IPS DF 4.7 (cell line): ENCODE data around the gene HDAC4.

Experiments used
- DNase-seq: peaks from one replicate; pipeline ENCODE4 v3.0.0-alpha.2; 2013; ENCODE audit warnings: low spot score; ENCODE audit errors: extremely low read depth

The HDAC4 gene

DNA sequence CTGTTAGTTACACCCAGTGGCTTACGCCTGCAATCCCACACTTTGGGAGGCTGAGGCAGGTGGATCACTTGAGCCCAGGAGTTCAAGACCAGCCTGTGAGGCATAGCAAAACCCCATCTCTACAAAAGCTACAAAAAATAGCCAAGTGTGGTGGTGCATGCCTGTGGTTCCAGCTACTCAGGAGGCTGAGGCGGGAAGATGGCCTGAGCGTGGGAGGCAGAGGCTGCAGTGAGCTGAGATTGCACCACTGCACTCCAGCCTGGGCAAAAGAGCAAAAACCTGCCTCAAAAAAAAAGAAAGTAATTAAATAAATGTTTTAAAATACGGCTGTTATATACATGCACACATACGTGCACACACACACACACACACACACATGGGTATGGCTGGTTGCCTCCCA, 194.8 kb downstream of the HDAC4 start:
- DNase-seq: no peak

DNA sequence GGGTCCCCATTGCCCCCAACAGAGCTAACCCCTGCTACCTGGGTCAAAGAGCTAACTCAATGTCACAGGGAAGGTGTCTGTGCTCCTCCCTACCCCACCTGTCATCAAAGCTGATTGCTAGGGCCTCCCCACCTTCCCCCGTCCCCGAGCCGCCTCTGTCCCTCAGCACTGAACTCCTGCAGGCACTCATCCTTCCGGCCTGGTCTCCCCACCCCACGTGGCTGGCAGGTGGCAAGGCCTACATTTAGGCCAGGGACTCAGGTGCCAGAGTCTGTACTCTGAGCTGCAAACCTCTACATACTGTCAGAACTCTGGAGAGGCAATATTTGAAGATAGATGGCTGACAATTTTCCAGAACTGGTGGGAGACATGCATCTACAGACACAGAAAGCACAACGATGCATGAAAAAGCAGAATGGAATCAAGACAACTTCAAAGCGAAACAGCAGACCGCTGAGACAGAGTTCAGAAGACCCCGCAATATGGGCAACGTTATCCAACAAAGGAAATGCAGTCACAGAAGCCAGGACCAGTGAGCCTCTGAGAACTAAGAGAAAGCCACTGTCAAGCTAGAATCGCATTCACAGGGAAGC, 195.8 kb downstream of the HDAC4 start:
- no peak for DNase-seq

DNA sequence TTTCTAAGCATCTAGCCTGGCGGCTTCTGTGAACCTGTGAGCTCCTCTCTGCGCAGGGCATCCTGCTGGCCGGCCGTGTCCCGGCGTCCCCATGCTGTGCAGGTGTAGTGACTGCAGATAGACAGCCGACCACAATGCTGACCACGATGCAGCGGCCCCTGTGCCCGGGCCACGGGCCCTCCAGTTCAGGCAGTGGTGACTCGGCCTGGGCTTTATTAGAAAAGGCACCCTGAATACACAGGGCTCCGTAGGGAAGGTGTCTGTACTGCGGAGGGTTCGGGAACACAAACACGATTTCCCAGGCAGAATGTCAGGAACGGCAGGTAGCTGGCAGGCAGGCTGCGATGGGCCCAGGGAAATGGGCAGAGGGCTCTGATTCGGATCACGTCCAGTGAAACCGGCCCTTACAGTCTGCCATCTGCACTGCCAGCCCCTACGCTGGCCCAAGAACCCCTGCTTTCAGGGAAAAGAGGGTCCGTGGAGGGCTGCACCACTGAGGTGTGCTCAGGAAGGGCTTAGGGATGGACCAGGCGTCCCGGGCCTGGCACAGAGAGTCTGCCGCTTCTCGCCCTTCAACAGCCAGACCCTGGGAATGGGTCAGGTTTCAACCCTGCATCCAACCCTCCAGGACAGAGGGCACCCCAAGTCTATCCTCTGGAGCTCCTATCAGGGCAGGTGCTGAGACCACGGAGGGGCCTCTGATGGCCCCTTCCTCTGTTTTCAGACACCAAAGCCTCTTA, 196.5 kb downstream of the HDAC4 start:
- DNase-seq: no peak

DNA sequence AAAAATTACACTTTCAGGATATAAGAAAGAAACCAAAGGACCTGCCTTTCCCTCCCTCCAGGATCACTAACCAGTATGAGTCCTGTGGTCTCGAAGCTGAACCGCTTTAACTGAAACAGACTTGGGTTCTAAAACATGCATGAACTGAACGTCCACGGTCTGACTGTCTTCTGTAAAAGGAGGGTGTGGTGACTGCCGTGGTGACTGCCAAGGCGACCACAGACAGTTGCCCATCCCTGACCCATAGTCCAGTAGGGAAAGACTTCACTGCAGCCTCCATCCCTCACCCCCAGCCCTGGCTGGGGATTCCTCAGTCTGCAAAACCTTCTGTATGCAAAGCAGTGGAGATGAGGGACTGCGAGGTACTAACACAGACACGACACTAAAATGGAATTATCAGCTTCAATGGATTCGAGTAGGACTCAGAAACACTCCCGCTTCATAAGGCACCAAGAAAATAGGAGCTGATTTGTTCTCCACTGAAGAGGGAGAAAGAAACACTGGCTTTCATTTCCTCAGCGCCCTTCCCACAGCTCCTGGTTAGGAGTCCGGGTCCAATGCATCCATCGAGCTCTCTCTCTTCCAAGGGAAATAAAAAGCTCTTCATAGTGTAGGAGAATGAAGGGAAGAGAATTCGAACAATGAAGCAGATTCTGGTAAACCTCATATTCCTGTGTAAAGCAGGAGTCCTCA, 197.2 kb downstream of the HDAC4 start:
- no peak for DNase-seq

DNA sequence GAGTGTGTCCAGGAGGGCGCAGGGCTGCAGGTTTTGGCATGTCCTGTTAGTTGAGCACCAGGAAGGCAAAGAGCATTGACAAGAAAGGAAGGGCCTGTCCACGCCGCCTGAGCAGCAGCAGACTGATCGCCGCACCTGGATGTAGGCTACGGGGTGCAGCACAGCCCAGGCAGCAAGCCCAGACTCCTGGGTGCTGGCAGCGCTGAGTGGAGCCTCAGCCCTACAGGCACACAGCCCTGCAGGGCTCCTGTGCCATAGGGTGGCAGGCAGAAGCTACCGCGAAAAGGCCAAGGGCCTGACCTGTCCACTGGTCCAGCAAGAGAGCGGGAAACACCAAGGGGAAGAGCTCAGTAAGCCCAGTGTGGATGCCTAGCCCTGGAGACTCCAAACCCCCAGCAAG, 198.0 kb downstream of the HDAC4 start:
- DNase-seq: no peak

DNA sequence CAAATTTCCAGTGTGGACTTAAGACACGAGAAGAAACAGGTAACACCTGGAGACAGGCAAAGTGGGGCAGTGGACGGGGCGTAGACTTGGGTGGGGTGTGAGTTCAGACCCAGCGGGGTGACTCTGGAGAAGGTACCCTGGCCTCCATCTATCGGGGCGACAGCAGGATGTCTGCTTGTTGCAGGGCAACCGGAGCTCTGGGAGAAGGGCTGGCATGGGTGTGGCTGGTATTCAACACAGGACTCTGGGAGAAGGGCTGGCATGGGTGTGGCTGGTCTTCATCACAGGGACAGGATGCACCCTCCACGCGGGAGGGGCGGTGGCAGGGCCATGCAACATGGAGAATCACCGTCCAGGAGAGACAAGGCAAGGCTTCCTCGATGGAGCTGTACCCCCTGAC, 198.5 kb downstream of the HDAC4 start:
- no peak for DNase-seq

DNA sequence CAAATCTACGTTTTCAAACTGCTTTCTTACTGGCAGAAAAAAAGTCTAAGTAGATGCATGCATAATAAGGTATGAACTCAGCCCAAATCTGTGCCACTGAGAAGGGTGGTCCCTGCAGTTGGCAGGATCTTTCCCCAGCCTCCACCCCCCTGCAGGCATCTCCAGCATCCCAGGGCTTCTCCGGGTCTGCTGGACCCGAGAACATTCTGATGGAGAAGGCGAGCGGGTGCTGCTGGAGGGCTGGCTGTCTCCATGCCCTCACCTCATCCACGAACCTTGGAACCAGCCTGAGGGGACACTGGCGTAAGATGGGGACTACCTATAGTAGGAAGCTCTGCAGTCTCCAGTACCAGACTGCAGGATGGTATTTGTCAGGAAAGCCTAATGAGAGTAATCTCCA, 198.9 kb downstream of the HDAC4 start:
- no peak for DNase-seq

DNA sequence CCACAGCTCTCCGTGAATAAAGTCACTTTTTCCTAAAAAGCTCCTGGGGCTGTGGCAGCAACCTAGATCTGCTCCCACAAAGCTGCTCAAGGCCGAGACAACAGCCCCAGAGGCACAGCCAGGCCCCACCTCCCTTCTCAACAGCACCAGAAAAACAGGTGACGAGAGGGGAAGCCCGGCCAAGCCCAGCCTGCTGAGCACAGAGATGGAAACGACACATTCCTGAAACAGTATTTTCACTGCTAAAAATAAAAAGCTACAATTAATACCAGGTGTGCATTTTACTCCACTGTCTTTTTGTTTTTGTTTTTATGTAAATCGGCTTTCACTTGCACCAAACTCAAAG, 199.3 kb downstream of the HDAC4 start:
- no peak for DNase-seq

DNA sequence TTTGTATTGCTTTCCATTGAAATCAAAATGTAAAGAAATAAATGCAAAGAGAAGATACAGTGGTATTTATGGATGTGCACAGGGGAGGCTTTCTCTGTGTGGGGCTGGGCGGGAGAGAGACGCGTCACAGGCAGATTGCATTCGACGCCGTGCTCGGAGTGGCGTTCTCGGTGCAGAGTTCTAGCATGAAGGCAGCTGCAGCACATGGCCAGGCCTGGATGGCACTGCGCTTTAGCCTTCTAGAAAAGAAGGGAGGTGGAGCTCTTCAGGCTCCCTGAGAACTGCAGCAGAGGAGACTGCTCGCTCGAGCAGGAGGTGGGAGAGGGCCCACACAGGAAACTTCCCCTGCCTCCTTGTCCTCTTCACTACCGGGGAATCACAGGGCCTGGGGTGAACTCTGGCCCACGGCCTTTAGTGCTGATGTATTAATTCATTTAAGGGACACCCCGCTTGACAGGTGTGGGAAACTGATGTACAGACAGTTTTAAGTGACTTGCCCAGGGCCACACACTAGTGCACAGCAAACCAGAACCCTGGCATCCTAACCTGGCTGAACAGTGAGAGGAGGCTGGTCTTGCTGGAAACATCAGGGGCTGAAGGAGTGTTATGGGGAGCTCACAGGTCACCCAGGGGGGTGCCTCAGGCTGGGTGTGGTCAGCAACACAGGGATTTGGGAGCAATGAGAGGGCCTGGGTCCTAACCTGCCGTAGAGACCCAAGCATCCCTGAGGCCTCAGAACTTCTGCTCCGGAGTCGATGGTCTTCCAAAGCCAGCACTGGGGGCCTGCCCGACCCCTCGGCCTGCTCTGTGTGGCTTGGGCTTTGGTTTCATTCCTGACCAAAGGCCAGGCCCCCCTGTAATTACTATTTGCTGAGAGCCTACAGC, 199.9 kb downstream of the HDAC4 start:
- DNase-seq: no peak

DNA sequence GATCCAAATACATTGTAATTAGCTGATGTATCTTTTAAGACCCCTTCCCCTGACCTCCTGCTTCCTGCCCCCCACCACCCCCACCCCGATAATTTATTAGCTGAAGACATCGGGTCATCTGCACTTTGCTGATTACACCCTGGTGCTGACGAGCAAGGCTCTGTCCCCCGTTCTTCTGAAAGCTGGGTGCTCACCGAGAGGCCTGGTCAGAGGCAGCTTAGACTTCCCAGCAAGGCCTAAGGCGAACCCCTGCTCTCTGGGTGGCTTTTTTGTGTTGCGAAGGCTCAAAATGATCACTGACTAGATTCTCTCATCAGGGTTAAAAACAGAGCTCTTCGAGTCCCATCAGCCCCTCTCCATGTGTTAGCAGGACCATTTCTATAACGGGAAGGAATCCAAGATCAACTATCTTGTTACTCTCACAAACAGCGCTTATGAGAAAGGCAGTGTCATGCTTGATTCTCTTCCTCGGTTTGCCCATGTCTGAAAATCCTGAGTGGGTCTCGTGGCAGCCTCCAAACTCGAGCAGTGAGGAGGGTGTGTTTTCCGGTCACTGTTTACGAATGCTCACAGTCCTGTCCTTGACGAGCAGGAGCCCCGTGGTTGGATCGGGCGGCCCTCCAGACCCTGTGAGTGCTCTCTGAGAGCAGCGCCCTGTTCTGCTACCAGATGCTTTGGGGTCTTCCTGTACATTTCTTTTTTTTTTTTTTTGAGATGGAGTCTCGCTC, 201.6 kb downstream of the HDAC4 start:
- no peak for DNase-seq

DNA sequence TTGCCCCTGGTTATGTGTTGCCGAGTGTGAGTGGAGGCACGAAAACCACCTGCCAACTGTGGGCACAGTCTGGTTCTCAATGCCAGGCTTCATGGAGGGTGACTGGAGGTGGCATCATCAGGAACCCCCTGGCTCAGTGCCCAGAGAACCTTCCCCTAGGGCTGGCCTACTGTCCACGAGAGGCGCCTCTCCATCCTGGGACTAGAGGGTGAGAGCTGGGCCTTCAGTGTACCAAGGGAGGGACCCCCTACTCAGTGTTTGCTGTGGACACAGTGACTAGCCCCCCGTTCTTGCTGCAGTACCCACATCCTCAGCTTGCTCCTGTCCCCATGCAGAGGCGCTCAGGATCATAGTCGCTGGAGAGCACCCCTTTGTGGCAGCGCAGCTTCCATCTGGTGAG, 202.6 kb downstream of the HDAC4 start:
- no peak for DNase-seq

DNA sequence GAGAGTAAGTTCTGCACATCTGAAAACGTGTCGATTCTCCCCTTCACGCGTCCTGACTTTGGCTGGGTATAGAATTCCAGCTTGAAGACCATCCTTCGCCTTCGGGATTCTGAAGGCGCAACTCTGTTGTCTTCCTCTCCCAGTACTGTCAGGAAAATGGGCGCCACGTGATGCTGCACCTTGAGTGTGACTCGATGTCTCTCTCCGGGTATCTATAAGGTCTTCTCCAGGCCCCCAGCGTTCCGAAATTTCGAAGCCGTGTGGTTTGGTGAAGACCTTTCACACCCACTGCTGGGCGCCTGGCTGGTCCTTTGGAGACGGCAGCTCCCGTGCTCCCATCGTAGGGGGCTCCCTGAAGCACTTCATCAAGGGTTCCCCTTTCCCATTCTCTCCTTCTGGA, 203.7 kb downstream of the HDAC4 start:
- no peak for DNase-seq

DNA sequence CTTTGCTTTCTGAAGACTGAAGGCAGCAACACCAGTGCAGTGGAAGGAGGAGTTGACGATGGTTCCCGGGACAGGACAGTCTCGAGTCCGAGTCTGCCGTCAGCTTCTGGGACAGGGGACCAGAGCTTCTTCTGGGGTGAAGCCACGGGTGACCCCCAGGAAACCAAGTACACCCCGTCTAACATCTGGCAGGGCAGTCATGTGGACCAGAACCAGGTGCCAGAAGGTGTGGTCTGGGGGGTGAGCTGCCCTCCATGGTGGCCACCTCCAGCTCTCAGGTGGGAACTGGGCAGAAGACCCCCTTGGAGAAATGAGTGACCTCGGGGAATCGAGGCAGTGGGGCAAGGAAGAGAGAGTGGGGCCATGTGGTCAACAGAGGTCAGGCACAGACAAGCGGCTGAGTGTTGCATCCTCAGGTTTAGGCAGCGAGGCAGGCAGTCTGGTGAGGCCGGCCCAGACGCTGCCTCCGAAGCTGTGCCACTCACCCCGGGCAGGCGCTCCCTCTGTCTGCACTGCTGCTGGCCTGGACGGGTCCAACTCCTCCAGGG, 204.3 kb downstream of the HDAC4 start:
- no peak for DNase-seq

DNA sequence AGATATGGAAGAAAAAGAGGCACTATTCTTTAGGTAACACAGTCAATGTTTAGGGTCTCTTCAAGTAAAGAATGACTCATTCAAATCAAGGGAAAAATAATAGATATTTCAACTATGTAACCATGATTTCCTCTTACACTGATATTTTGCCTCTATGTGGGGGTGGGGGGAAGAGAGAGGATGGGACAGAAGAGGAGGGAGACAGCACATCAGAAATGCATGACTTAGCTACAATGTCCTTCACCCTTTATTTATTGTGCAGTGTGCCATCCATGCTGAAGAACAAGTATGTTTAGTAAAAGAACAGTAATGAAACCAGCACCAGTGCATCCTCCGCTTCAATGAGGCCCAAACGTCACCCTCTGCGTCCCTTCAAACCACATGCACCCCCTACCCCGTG, 204.8 kb downstream of the HDAC4 start:
- DNase-seq: no peak

DNA sequence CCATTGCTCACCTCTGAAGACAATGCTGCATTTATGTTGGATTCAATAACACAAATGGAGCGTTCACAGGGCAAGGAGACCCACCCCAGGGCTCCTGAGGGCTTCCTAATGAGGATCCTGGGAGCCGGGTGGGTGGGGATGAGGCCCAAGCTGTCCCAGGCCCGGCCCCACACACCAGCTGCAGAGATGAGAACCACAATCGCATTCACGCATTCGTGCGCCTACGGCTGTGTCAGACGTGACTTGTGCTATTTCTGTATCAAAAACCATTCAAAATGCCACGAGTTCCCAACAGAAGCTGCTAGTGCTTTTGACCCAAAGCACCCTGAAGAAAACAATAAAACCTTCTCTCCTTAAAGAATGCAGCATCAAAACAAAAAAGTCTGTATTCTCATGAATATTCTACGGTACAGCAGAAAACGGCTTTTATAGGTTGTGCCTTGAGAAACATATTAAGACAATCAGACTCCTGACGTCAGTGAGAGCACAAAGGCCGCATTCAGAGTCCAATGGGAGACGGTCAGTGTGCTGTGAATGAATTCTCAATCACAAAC, 205.4 kb downstream of the HDAC4 start:
- no peak for DNase-seq

DNA sequence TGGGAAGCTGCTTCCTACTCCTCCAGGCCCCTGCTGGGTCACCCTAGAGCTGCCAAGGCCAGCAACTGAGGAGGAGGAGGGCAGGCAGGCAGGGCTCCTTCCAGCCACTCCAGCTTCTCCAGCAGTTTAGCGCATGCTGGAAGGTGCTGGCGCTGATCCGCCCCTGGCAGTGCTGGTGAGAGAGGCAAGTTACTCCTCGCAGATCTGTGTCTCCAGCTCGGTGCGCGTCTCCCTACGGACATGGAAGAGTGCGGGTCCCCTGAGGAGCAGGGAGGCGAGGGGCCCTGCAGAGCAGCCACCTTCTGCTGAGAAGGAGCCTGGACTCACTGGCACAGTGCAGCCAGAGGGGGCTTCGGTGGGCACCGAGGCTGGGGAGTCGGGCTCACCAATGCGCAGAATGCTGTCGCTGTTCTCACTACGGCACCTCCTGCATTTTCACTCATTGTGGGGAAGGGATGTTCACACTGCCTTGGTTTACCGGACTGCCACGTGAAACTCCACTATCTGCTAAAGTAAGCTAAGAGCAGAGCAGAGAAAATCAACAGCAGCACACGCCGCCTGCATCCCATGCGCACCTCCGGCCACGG, 206.0 kb downstream of the HDAC4 start:
- no peak for DNase-seq

DNA sequence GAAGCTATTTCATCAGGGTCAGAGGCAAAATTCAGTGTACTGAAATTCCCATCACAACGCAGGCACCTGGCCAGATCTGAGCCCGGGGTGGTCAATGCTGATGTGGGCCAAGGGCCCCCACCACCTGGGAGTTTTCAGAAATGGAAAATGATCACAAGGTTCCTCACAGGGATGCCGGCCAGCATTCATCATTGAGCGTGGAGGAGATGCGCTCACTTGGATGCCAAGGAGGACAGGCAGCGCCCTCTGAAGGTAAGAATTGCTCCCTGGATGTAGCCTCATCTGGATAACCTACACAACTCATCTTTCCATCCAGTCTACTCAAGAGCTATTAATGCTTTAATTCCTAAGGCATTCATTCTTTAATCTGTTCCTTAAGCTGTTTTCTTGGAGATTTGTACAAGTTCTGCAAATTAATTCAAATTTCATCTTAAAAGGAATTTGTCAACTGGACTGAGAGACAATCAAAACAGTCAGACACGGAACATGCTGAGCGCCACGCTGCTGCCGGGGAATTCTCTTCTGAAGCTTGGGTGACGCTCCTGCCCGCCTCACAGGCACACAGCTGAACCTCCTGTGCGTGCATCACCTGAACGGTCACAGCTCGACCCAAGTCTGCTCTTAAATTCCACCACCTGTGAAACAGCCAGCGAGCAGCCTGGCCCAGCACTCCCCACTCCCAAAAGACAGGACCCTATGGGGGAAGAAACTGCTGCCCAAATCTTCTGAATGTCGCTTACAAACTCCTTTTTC, 206.7 kb downstream of the HDAC4 start:
- DNase-seq: no peak

DNA sequence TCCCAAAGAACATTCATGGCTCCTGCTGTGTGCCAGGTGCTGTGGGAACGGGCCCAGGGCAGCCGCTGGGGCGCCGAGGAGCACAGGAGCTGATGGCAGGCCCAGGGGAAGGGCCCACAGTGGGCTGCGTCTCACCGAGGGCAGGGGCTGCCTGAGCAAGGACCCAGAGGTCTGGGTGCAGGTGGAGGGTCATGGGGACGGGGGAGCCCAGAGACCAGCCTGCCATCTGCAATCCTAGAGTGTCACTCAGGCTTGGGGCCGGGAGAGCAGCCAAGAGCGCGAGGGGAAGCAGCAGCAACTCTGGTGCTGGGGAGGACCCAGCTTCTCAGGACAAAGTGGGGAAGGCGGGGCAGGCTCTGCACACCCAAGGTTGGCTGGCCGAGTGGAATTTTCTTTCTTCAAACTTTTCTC, 207.4 kb downstream of the HDAC4 start:
- DNase-seq: no peak

DNA sequence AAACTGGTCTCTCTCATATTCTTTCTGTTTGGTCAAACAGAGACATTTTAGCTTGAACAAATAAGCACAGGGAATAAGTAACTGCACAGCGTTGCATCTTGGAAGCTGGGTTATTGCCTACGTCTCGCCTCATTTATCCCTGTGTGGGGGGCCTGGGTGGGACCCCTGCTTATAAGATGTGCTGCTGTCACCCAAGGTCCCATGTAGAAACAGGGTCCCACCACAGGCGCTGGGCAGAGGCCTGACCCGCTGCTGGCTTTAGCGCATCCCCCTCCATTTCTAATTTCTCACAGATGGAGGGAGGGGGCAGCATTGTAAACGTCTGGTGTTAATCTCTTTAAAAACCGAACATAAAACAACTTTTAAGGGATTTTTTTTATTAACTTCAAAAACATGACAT, 207.8 kb downstream of the HDAC4 start:
- no peak for DNase-seq

DNA sequence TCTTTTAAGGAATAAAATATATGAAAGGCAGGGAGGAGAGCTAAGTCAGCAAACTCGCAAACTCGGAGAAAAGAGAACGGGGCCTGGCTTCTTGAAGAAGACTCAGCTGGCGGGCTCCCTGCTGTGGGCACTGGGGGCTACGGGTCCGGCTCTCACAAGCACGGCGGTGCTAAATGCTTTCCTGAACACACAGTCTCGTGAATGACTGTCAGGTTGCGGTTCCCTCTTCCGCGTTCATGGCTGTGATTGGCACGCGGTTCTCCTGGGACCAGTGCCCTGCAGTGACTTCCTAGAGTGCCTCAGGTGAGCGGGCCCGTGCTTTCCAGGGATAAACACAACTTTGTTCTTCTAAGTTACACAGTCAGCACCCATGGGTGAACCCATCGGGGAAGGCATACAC, 208.4 kb downstream of the HDAC4 start:
- DNase-seq: no peak
